ENCODE measurements around the gene HUWE1.

The HUWE1 gene

GRCh38 chrX:53622431-53622830 lies 64.1 kb downstream of the HUWE1 start:
- DNase-seq = no peak

- DNase-seq = no peak
These were observed 65.0 kb downstream of the HUWE1 start for GRCh38 chrX:53621418-53621986.

GRCh38 chrX:53616946-53617345 lies 69.6 kb downstream of the HUWE1 start:
- no peak for DNase-seq

GRCh38 chrX:53606456-53606855 lies 80.1 kb downstream of the HUWE1 start:
- no peak for DNase-seq

GRCh38 chrX:53605004-53605403 lies 81.5 kb downstream of the HUWE1 start:
- DNase-seq = no peak

- DNase-seq = no peak
These were observed 86.6 kb downstream of the HUWE1 start for GRCh38 chrX:53599781-53600396.

GRCh38 chrX:53598169-53598568 lies 88.3 kb downstream of the HUWE1 start:
- no peak for DNase-seq

- DNase-seq = no peak
These were observed 91.2 kb downstream of the HUWE1 start for GRCh38 chrX:53595266-53595810.

GRCh38 chrX:53594354-53594753 lies 92.2 kb downstream of the HUWE1 start:
- no peak for DNase-seq

- DNase-seq = no peak
These were observed 98.6 kb downstream of the HUWE1 start for GRCh38 chrX:53587795-53588420.

- no peak for DNase-seq
These were observed 101.6 kb downstream of the HUWE1 start for GRCh38 chrX:53584891-53585290.

- DNase-seq = no peak
These were observed 102.9 kb downstream of the HUWE1 start for GRCh38 chrX:53583571-53583970.

- no peak for DNase-seq
These were observed 105.6 kb downstream of the HUWE1 start for GRCh38 chrX:53580742-53581504.

- DNase-seq = no peak
These were observed 115.0 kb downstream of the HUWE1 start for GRCh38 chrX:53571494-53571893.

- no peak for DNase-seq
These were observed 123.2 kb downstream of the HUWE1 start for GRCh38 chrX:53563324-53563723.

- DNase-seq = no peak
These were observed 124.6 kb downstream of the HUWE1 start for GRCh38 chrX:53561912-53562311.

- DNase-seq = no peak
These were observed 127.9 kb downstream of the HUWE1 start for GRCh38 chrX:53558646-53559045.

- no peak for DNase-seq
These were observed 129.7 kb downstream of the HUWE1 start for GRCh38 chrX:53556868-53557267.

GRCh38 chrX:53550756-53551463 lies 135.6 kb downstream of the HUWE1 start:
- DNase-seq = no peak

- DNase-seq = no peak
These were observed 138.9 kb downstream of the HUWE1 start for GRCh38 chrX:53547668-53548067.

- DNase-seq = no peak
These were observed 141.6 kb downstream of the HUWE1 start for GRCh38 chrX:53544936-53545335.

GRCh38 chrX:53538781-53539180 lies 147.7 kb downstream of the HUWE1 start:
- DNase-seq = no peak
